ENCODE data around the gene GLOD5. TPM values are rescaled to one million over a fixed set of nuclear protein-coding genes. Genes with fewer than 3 reads are reported as not detected.

Gene GLOD5
- total and polyA plus RNA-seq, 9 of the 15 experiments (the other 6 are each of a cell fraction or from before 2014, with no cell fraction given): 0.27 to 4.4 (median 2.2) TPM

GRCh38 chrX:48802089-48802904 lies 40.8 kb downstream of the GLOD5 start (continued):
- no peak for TF ChIP-seq HMGN3 (IDR thresholded peaks at IDR 0.05; ENCODE audit: borderline replicate concordance, extremely low read depth, insufficient read length, low read depth, low read length)
- 0 out of 2 replicates have a peak, but pooled peaks have one; percentile 78 for TF ChIP-seq DNMT1 (IDR thresholded peaks at IDR 0.05)
- TF ChIP-seq YY1 (IDR thresholded peaks at IDR 0.05; ENCODE audit: borderline replicate concordance in 1 of 3, control insufficient read depth in 1 of 3, extremely low read depth in 1 of 3, insufficient read depth in 3 of 3, insufficient read length in 1 of 3, insufficient replicate concordance in 2 of 3, low read depth in 1 of 3, low read length in 2 of 3): peak in 1 of 3 experiments; percentile 66
- peak; percentile 65 for TF ChIP-seq RBFOX2 (IDR thresholded peaks at IDR 0.05; ENCODE audit: low read depth, low read length)
- TF ChIP-seq, protein P1, sequence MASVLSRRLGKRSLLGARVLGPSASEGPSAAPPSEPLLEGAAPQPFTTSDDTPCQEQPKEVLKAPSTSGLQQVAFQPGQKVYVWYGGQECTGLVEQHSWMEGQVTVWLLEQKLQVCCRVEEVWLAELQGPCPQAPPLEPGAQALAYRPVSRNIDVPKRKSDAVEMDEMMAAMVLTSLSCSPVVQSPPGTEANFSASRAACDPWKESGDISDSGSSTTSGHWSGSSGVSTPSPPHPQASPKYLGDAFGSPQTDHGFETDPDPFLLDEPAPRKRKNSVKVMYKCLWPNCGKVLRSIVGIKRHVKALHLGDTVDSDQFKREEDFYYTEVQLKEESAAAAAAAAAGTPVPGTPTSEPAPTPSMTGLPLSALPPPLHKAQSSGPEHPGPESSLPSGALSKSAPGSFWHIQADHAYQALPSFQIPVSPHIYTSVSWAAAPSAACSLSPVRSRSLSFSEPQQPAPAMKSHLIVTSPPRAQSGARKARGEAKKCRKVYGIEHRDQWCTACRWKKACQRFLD (CRISPR knock-in tag; IDR thresholded peaks at IDR 0.05): 0 out of 2 replicates have a peak, but pooled peaks have one; percentile 43
- TF ChIP-seq THAP12 (CRISPR knock-in tag; IDR thresholded peaks at IDR 0.05): peak; percentile 44; the same call in 1 of the 2 replicates
- no peak for TF ChIP-seq NR3C1 (CRISPR knock-in tag; IDR thresholded peaks at IDR 0.05)
- peak; percentile 85 for TF ChIP-seq NFRKB (IDR thresholded peaks at IDR 0.05; ENCODE audit: low read depth)
- TF ChIP-seq OTX1 (CRISPR knock-in tag; IDR thresholded peaks at IDR 0.05): peak; percentile 83; the same call in 1 of the 2 replicates
- TF ChIP-seq, protein P2, sequence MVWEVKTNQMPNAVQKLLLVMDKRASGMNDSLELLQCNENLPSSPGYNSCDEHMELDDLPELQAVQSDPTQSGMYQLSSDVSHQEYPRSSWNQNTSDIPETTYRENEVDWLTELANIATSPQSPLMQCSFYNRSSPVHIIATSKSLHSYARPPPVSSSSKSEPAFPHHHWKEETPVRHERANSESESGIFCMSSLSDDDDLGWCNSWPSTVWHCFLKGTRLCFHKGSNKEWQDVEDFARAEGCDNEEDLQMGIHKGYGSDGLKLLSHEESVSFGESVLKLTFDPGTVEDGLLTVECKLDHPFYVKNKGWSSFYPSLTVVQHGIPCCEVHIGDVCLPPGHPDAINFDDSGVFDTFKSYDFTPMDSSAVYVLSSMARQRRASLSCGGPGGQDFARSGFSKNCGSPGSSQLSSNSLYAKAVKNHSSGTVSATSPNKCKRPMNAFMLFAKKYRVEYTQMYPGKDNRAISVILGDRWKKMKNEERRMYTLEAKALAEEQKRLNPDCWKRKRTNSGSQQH (CRISPR knock-in tag; IDR thresholded peaks at IDR 0.05): peak; percentile 91
- TF ChIP-seq, protein P3, sequence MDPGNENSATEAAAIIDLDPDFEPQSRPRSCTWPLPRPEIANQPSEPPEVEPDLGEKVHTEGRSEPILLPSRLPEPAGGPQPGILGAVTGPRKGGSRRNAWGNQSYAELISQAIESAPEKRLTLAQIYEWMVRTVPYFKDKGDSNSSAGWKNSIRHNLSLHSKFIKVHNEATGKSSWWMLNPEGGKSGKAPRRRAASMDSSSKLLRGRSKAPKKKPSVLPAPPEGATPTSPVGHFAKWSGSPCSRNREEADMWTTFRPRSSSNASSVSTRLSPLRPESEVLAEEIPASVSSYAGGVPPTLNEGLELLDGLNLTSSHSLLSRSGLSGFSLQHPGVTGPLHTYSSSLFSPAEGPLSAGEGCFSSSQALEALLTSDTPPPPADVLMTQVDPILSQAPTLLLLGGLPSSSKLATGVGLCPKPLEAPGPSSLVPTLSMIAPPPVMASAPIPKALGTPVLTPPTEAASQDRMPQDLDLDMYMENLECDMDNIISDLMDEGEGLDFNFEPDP (CRISPR knock-in tag; IDR thresholded peaks at IDR 0.05): no peak
- TF ChIP-seq ZC3H8 (IDR thresholded peaks at IDR 0.05): 0 out of 2 replicates have a peak, but pooled peaks have one; percentile 43
- no peak for TF ChIP-seq ZNF239 (CRISPR knock-in tag; IDR thresholded peaks at IDR 0.05)
- no peak for TF ChIP-seq ZFP1 (CRISPR knock-in tag; IDR thresholded peaks at IDR 0.05)
- TF ChIP-seq MTF1 (CRISPR knock-in tag; IDR thresholded peaks at IDR 0.05; ENCODE audit: borderline replicate concordance): no peak
- TF ChIP-seq ZNF830 (CRISPR knock-in tag; IDR thresholded peaks at IDR 0.05): no peak
- TF ChIP-seq BRD9 (IDR thresholded peaks at IDR 0.05; ENCODE audit: low read depth, partially characterized antibody): peak; percentile 85
- peak; percentile 84; the same call in 1 of the 2 replicates for TF ChIP-seq ZBTB26 (CRISPR knock-in tag; IDR thresholded peaks at IDR 0.05)
- TF ChIP-seq DIDO1 (tag; IDR thresholded peaks at IDR 0.05; ENCODE audit: low read depth): no peak
